Neural cell (in vitro differentiated cells): ENCODE results near the gene CCDC136. TPM values are rescaled to one million over a fixed set of nuclear protein-coding genes. Genes with fewer than 3 reads are reported as not detected.

Experiments
- H2AFZ ChIP-seq: fragments of 200-600, 300-800 bp; sonication (generic), shearing (Covaris generic); 2 replicates; pipeline ENCODE4 v1.6.0; 2014; ENCODE audit warnings: low read depth, mild to moderate bottlenecking, antibody characterized with exemption, low read length, moderate library complexity
- H3F3A ChIP-seq: fragments of 200-600 bp; shearing (Covaris generic); 2 replicates; pipeline ENCODE4 v1.6.1; 2016; ENCODE audit warnings: mild to moderate bottlenecking, moderate library complexity, mixed read lengths, antibody characterized with exemption, low read length; ENCODE audit not compliant: insufficient read depth, poor library complexity, severe bottlenecking
- H3K27ac ChIP-seq: fragments of 200-600, 300-800 bp; sonication (generic), shearing (Covaris generic); 2 replicates; pipeline ENCODE4 v1.5.1; 2014; ENCODE audit warnings: mild to moderate bottlenecking, low read length, moderate library complexity
- H3K27me3 ChIP-seq: fragments of 300-800, 200-600 bp; sonication (generic), shearing (Covaris generic); 2 replicates; pipeline ENCODE4 v1.6.0; 2014; ENCODE audit warnings: mild to moderate bottlenecking, low read depth, low read length, moderate library complexity; ENCODE audit not compliant: insufficient read depth
- H3K36me3 ChIP-seq: fragments of 300-800, 200-600 bp; sonication (generic), shearing (Covaris generic); 2 replicates; pipeline ENCODE4 v1.5.1; 2014; ENCODE audit warnings: mild to moderate bottlenecking, antibody characterized with exemption, low read length, moderate library complexity; ENCODE audit not compliant: insufficient read depth
- H3K4me2 ChIP-seq: fragments of 300-800, 200-600 bp; sonication (generic), shearing (Covaris generic); 2 replicates; pipeline ENCODE4 v1.6.0; 2014; ENCODE audit warnings: mild to moderate bottlenecking, low read length
- H3K4me3 ChIP-seq: fragments of 300-800, 200-600 bp; sonication (generic), shearing (Covaris generic); 2 replicates; pipeline ENCODE4 v1.5.1; 2014; ENCODE audit warnings: mild to moderate bottlenecking, low read length, moderate library complexity
- H3K79me2 ChIP-seq: fragments of 200-600 bp; shearing (Covaris generic); replicated peaks from 2 replicates; pipeline ENCODE4 v1.6.0; 2014; ENCODE audit warnings: mild to moderate bottlenecking, low read length, moderate library complexity; ENCODE audit not compliant: insufficient read depth
- H3K9ac ChIP-seq: fragments of 300-800, 200-600 bp; sonication (generic), shearing (Covaris generic); 2 replicates; pipeline ENCODE4 v1.6.1; 2016; ENCODE audit warnings: mild to moderate bottlenecking, low read length, mixed read lengths
- H3K9me2 ChIP-seq: fragments of 200-600 bp; shearing (Covaris generic); 2 replicates; pipeline ENCODE4 v1.6.1; 2016; ENCODE audit warnings: mild to moderate bottlenecking, low read length, mixed read lengths; ENCODE audit not compliant: insufficient read depth
- H3K9me3 ChIP-seq: fragments of 200-600, 300-800 bp; sonication (generic), shearing (Covaris generic); 2 replicates; pipeline ENCODE4 v1.6.1; 2016; ENCODE audit warnings: mild to moderate bottlenecking, mixed run types, low read length, moderate library complexity, mixed read lengths
- H4K20me1 ChIP-seq: fragments of 200-600 bp; shearing (Covaris generic); 2 replicates; pipeline ENCODE4 v1.6.1; 2016; ENCODE audit warnings: mild to moderate bottlenecking, mixed run types; ENCODE audit not compliant: insufficient read depth
- CTCF ChIP-seq: fragments of 450-650 bp; IDR thresholded peaks from 2 replicates; pipeline ENCODE4 v1.5.1; 2014; ENCODE audit warnings: antibody characterized with exemption, mild to moderate bottlenecking, moderate library complexity; ENCODE audit not compliant: poor library complexity, severe bottlenecking
- EP300 ChIP-seq: fragments of 450-650 bp; conservative IDR thresholded peaks from 2 replicates; pipeline ENCODE4 v1.6.1; 2014; ENCODE audit warnings: antibody characterized with exemption, mild to moderate bottlenecking, moderate library complexity; ENCODE audit not compliant: poor library complexity, severe bottlenecking
- EZH2 ChIP-seq: fragments of 200-600, 300-800 bp; shearing (Covaris generic), sonication (generic); IDR thresholded peaks from 2 replicates; pipeline ENCODE4 v1.6.1; 2014; ENCODE audit warnings: antibody characterized with exemption, low read length, borderline replicate concordance, mild to moderate bottlenecking; ENCODE audit not compliant: insufficient read depth, poor library complexity, severe bottlenecking
- MXI1 ChIP-seq: fragments of 450-650 bp; conservative IDR thresholded peaks from 2 replicates; pipeline ENCODE4 v1.6.1; 2014; ENCODE audit warnings: antibody characterized with exemption, mild to moderate bottlenecking; ENCODE audit not compliant: poor library complexity, severe bottlenecking
- POLR2AphosphoS5 ChIP-seq: IDR thresholded peaks from 2 replicates; pipeline ENCODE4 v1.6.1; 2012
- RAD21 ChIP-seq: fragments of 450-650 bp; conservative IDR thresholded peaks from 2 replicates; pipeline ENCODE4 v1.6.1; 2014; ENCODE audit warnings: antibody characterized with exemption, mild to moderate bottlenecking, moderate library complexity
- REST ChIP-seq: IDR thresholded peaks from 2 replicates; pipeline ENCODE4 v1.6.1; 2012; ENCODE audit warnings: borderline replicate concordance
- SMC3 ChIP-seq: fragments of 450-650 bp; conservative IDR thresholded peaks from 2 replicates; pipeline ENCODE4 v1.6.1; 2014; ENCODE audit warnings: antibody characterized with exemption, mild to moderate bottlenecking, moderate library complexity; ENCODE audit not compliant: poor library complexity
- TAF1 ChIP-seq: IDR thresholded peaks from 2 replicates; pipeline ENCODE4 v1.6.1; 2012; ENCODE audit warnings: low read depth
- polyA plus RNA-seq: library from polyadenylated mRNA; depleted of rRNA; stranded (reverse); fragments of >200 nt; gene quantifications from 2 replicates; pipeline ENCODE4 v1.2.3, GENCODE V29; 2014

The CCDC136 gene
- polyA plus RNA-seq, 1 donor from 2014 or later = 42.5 TPM

- Histone ChIP-seq H3K27me3 (no peaks in the 10 kb centered on the region), H4K20me1 (no peaks in the 10 kb centered on the region), H3K9me2 (no peaks in the 10 kb centered on the region), H3K4me3 (no peak overlapping the region), H3K27ac (no peak overlapping the region), H3F3A (no peaks in the 10 kb centered on the region), H2AFZ (no peak overlapping the region), H3K9ac (no peak overlapping the region), H3K79me2 (no peaks in the 10 kb centered on the region), H3K9me3 (no peaks in the 10 kb centered on the region), H3K36me3 (no peaks in the 10 kb centered on the region), H3K4me2 (no peak overlapping the region)
- TF ChIP-seq MXI1 = no peak
- TF ChIP-seq TAF1 = no peak
- no peak for TF ChIP-seq RAD21
- TF ChIP-seq CTCF = no peak
- TF ChIP-seq REST = no peak
- no peak for TF ChIP-seq POLR2AphosphoS5
- TF ChIP-seq EZH2 = no peak
- TF ChIP-seq EP300 = no peak
- no peak for TF ChIP-seq SMC3
These were observed 22.7 kb downstream of the CCDC136 start for GRCh38 chr7:128814499-128814898.

GRCh38 chr7:128815289-128815942, 23.6 kb downstream of the CCDC136 start:
- H4K20me1 ChIP-seq = no peaks in the 10 kb centered on the region
- no peaks in the 10 kb centered on the region for H3K9me2 ChIP-seq
- H3K79me2 ChIP-seq = no peaks in the 10 kb centered on the region
- H3K27ac ChIP-seq = no peak overlapping the region
- no peak overlapping the region for H3K4me3 ChIP-seq
- H3K9ac ChIP-seq = no peak overlapping the region
- no peaks in the 10 kb centered on the region for H3K36me3 ChIP-seq
- TF ChIP-seq EZH2 (no peak), REST (no peak), RAD21 (no peak), POLR2AphosphoS5 (no peak), MXI1 (no peak), TAF1 (no peak), CTCF (no peak), SMC3 (no peak), EP300 (no peak)
- H2AFZ ChIP-seq = no peak overlapping the region
- H3K27me3 ChIP-seq = no peaks in the 10 kb centered on the region
- no peaks in the 10 kb centered on the region for H3K9me3 ChIP-seq
- no peaks in the 10 kb centered on the region for H3F3A ChIP-seq
- no peak overlapping the region for H3K4me2 ChIP-seq
